GM23338 (cell line): ENCODE measurements around the gene SEH1L. TPM values are rescaled to one million over a fixed set of nuclear protein-coding genes. Genes with fewer than 3 reads are reported as not detected.

Experiments
- ATAC-seq: fragments of 200-7000 bp; cut with Tn5 transposase; 3 replicates; pipeline ENCODE4 v1.9.1; 2020
- DNase-seq: peaks from one replicate; pipeline ENCODE4 v3.0.0-alpha.2; 2015; ENCODE audit warnings: low spot score
- H2AFZ ChIP-seq: fragments of 200-600 bp; sonication (generic); 2 replicates; pipeline ENCODE4 v1.8.0; 2016; ENCODE audit warnings: antibody characterized with exemption, mild to moderate bottlenecking, moderate library complexity
- H3F3A ChIP-seq: fragments of 200-600 bp; sonication (generic); replicated peaks from 2 replicates; pipeline ENCODE4 v1.8.0; 2017; ENCODE audit warnings: antibody characterized with exemption, mixed run types, low read depth
- H3K27ac ChIP-seq: fragments of 200-600 bp; sonication (generic); 2 replicates; pipeline ENCODE4 v1.6.1; 2016; ENCODE audit warnings: low read depth
- H3K27me3 ChIP-seq: fragments of 200-600 bp; sonication (generic); 2 replicates; pipeline ENCODE4 v1.8.0; 2016; ENCODE audit warnings: mild to moderate bottlenecking, mixed run types, moderate library complexity; ENCODE audit not compliant: insufficient read depth
- H3K36me3 ChIP-seq: fragments of 200-600 bp; sonication (generic); 2 replicates; pipeline ENCODE4 v1.8.0; 2016; ENCODE audit warnings: mild to moderate bottlenecking; ENCODE audit not compliant: insufficient read depth
- H3K4me1 ChIP-seq: fragments of 200-600 bp; sonication (generic); 2 replicates; pipeline ENCODE4 v1.8.0; 2016; ENCODE audit warnings: mild to moderate bottlenecking, moderate library complexity; ENCODE audit not compliant: insufficient read depth
- H3K4me2 ChIP-seq: fragments of 200-600 bp; sonication (generic); 2 replicates; pipeline ENCODE4 v1.7.1; 2017; ENCODE audit warnings: mixed run types
- H3K4me3 ChIP-seq: fragments of 200-600 bp; sonication (generic); 2 replicates; pipeline ENCODE4 v1.6.1; 2016; ENCODE audit warnings: mixed run types
- H3K79me2 ChIP-seq: fragments of 200-600 bp; sonication (generic); replicated peaks from 2 replicates; pipeline ENCODE4 v1.8.0; 2017; ENCODE audit warnings: mild to moderate bottlenecking; ENCODE audit not compliant: insufficient read depth
- H3K9me2 ChIP-seq: fragments of 200-600 bp; sonication (generic); 2 replicates; pipeline ENCODE4 v1.8.0; 2017; ENCODE audit not compliant: insufficient read depth
- H4K20me1 ChIP-seq: fragments of 200-600 bp; sonication (generic); replicated peaks from 2 replicates; pipeline ENCODE4 v1.8.0; 2017; ENCODE audit warnings: mild to moderate bottlenecking; ENCODE audit not compliant: insufficient read depth
- H3K27ac Mint-ChIP-seq: 2 replicates; pipeline ENCODE4 v1.8.0; 2020; ENCODE audit warnings: inconsistent platforms, mild to moderate bottlenecking, moderate library complexity, mixed read lengths
- H3K27me3 Mint-ChIP-seq: 3 replicates; pipeline ENCODE4 v1.8.0; 2022; ENCODE audit warnings: low read depth, mild to moderate bottlenecking, moderate library complexity, mixed read lengths, inconsistent platforms; ENCODE audit not compliant: insufficient read depth, poor library complexity
- H3K36me3 Mint-ChIP-seq: 3 replicates; pipeline ENCODE4 v1.8.0; 2021; ENCODE audit warnings: low read depth, mild to moderate bottlenecking, inconsistent platforms, moderate library complexity, mixed read lengths
- H3K4me1 Mint-ChIP-seq: 3 replicates; pipeline ENCODE4 v1.8.0; 2020; ENCODE audit warnings: mild to moderate bottlenecking, inconsistent platforms, mixed read lengths
- H3K4me3 Mint-ChIP-seq: 3 replicates; pipeline ENCODE4 v1.8.0; 2021; ENCODE audit warnings: moderate library complexity, mild to moderate bottlenecking, inconsistent platforms, mixed read lengths
- H3K9me3 Mint-ChIP-seq: 3 replicates; pipeline ENCODE4 v1.8.0; 2020; ENCODE audit warnings: moderate library complexity, mild to moderate bottlenecking, inconsistent platforms, mixed read lengths
- CREB1 ChIP-seq: fragments of 250-450 bp; sonication (Bioruptor Pico); IDR thresholded peaks from 2 replicates; pipeline ENCODE4 v1.5.0; 2020; ENCODE audit warnings: low read depth, mild to moderate bottlenecking, moderate library complexity
- CTCF ChIP-seq, 2 experiments: fragments of 200-600 bp in 1 of 2; sonication (generic) in 1 of 2; conservative IDR thresholded peaks; 2 replicates each; pipeline versions ENCODE4 v1.5.1 to v1.6.1; 2016 to 2017; ENCODE audit warnings: antibody characterized with exemption in 2 of 2, low read depth in 2 of 2, mild to moderate bottlenecking in 2 of 2, moderate library complexity in 1 of 2
- ETS1 ChIP-seq: IDR thresholded peaks from 2 replicates; pipeline ENCODE4 v1.6.1; 2016; ENCODE audit warnings: antibody characterized with exemption
- EZH2 ChIP-seq: fragments of 200-600 bp; sonication (generic); IDR thresholded peaks from one replicate; pipeline ENCODE4 v1.8.0; 2017; ENCODE audit warnings: antibody characterized with exemption, mild to moderate bottlenecking, low read depth; ENCODE audit not compliant: unreplicated experiment
- EZH2phosphoT487 ChIP-seq: fragments of 200-600 bp; sonication (generic); IDR thresholded peaks from one replicate; pipeline ENCODE4 v1.8.1; 2018; ENCODE audit warnings: antibody characterized with exemption; ENCODE audit not compliant: unreplicated experiment
- JUNB ChIP-seq: IDR thresholded peaks from one replicate; pipeline ENCODE4 v1.6.1; 2016; ENCODE audit warnings: antibody characterized with exemption; ENCODE audit not compliant: unreplicated experiment
- NANOG ChIP-seq: IDR thresholded peaks from 2 replicates; pipeline ENCODE4 v1.6.1; 2016; ENCODE audit warnings: antibody characterized with exemption, borderline replicate concordance
- POLR2AphosphoS5 ChIP-seq: IDR thresholded peaks from 2 replicates; pipeline ENCODE4 v1.6.1; 2016; ENCODE audit warnings: antibody characterized with exemption, low read depth
- REST ChIP-seq: IDR thresholded peaks from one replicate; pipeline ENCODE4 v1.6.1; 2018; ENCODE audit warnings: antibody characterized with exemption; ENCODE audit not compliant: unreplicated experiment
- STAT1 ChIP-seq: IDR thresholded peaks from one replicate; pipeline ENCODE4 v1.6.1; 2016; ENCODE audit warnings: antibody characterized with exemption; ENCODE audit not compliant: unreplicated experiment
- ZNF114 ChIP-seq: fragments of 250-450 bp; sonication (Bioruptor Pico); IDR thresholded peaks from 2 replicates; pipeline ENCODE4 v1.5.0; 2020; ENCODE audit warnings: mild to moderate bottlenecking, moderate library complexity
- ZNF331 ChIP-seq: fragments of 250-450 bp; sonication (Bioruptor Pico); IDR thresholded peaks from 2 replicates; pipeline ENCODE4 v1.5.0; 2020; ENCODE audit warnings: low read depth, mild to moderate bottlenecking, moderate library complexity
- ZNF462 ChIP-seq: fragments of 250-450 bp; sonication (Bioruptor Pico); IDR thresholded peaks from 2 replicates; pipeline ENCODE4 v1.5.0; 2020; ENCODE audit warnings: mild to moderate bottlenecking, moderate library complexity
- polyA plus RNA-seq: library from polyadenylated mRNA; unstranded; fragments of >200 nt; fragmentation: Nextera tagmentation; extraction: Ambion mirVana; gene quantifications from 2 replicates; pipeline ENCODE4 v1.2.1, GENCODE V29; 2016
- total RNA-seq: library from RNA; depleted of rRNA; stranded (reverse); fragments of >200 nt; shearing (Covaris generic); gene quantifications from 2 replicates; pipeline ENCODE4 v1.2.3, GENCODE V29; 2014

Gene SEH1L
- total and polyA plus RNA-seq, 2 experiments from 2014 or later, result 46.9 to 72.0 TPM

GRCh38 chr18:12904012-12904516, 43.7 kb upstream of the SEH1L start:
- DNase-seq (no peak), ATAC-seq (no peak)
- H3K27me3 Mint-ChIP-seq, result peaks cover 1% of the 10 kb centered on the region
- no peaks in the 10 kb centered on the region for H3K4me1 Mint-ChIP-seq
- H3K27me3 ChIP-seq, result no peaks in the 10 kb centered on the region
- H3K79me2 ChIP-seq, result no peaks in the 10 kb centered on the region
- H4K20me1 ChIP-seq, result no peaks in the 10 kb centered on the region
- TF ChIP-seq CTCF (conservative IDR thresholded peaks at IDR 0.05; ENCODE audit: low read depth in 2 of 2), result no peak
- TF ChIP-seq STAT1, result no peak
- no peak for TF ChIP-seq ETS1
- no peak for TF ChIP-seq REST
- TF ChIP-seq POLR2AphosphoS5, result no peak
- TF ChIP-seq ZNF114, result no peak
- TF ChIP-seq EZH2, result no peak
- TF ChIP-seq NANOG, result no peak
- no peak for TF ChIP-seq CREB1 (CRISPR knock-in tag)
- TF ChIP-seq JUNB, result no peak
- TF ChIP-seq ZNF462 (CRISPR knock-in tag), result no peak
- TF ChIP-seq EZH2phosphoT487, result no peak
- no peak for TF ChIP-seq ZNF331 (CRISPR knock-in tag)
- H3K4me1 ChIP-seq, result no peaks in the 10 kb centered on the region
- H3K27ac Mint-ChIP-seq, result no peak overlapping the region; the same call in 1 of the 2 replicates
- no peaks in the 10 kb centered on the region for H3F3A ChIP-seq
- H3K36me3 ChIP-seq, result no peaks in the 10 kb centered on the region
- no peaks in the 10 kb centered on the region for H3K9me3 Mint-ChIP-seq
- H3K4me3 Mint-ChIP-seq, result no peak overlapping the region
- H3K4me2 ChIP-seq, result no peak overlapping the region
- no peaks in the 10 kb centered on the region for H3K9me2 ChIP-seq
- no peak overlapping the region for H3K4me3 ChIP-seq
- H3K36me3 Mint-ChIP-seq, result no peaks in the 10 kb centered on the region
- H2AFZ ChIP-seq, result no peak overlapping the region
- 0 out of 2 replicates have a peak overlapping the region, but pooled peaks have one; percentile 59 for H3K27ac ChIP-seq
